GM12878 (cell line): ENCODE measurements around the gene IVD.

Source experiments
- CTCF ChIP-seq, 3 experiments: IDR thresholded peaks in 2 of 3; conservative IDR thresholded peaks in 1 of 3; 2 replicates each; pipeline ENCODE4 v1.5.1; 2011; ENCODE audit warnings: low read depth in 3 of 3, low read length in 3 of 3, mild to moderate bottlenecking in 3 of 3, control low read depth in 2 of 3, moderate library complexity in 2 of 3, inconsistent platforms in 1 of 3, mixed read lengths in 1 of 3; ENCODE audit not compliant: control insufficient read depth in 2 of 3, insufficient read depth in 1 of 3; ENCODE audit errors: extremely low read depth in 1 of 3
- EZH2 ChIP-seq: IDR thresholded peaks from 2 replicates; pipeline ENCODE4 v1.6.1; 2012; ENCODE audit warnings: low read depth, mild to moderate bottlenecking, control low read depth, inconsistent platforms, low read length, borderline replicate concordance; ENCODE audit not compliant: control insufficient read depth
- POLR2AphosphoS2 ChIP-seq: IDR thresholded peaks from 2 replicates; pipeline ENCODE4 v1.6.1; 2011; ENCODE audit warnings: low read depth, mild to moderate bottlenecking, low read length, improper control_type of control experiment, moderate library complexity
- POLR2AphosphoS5 ChIP-seq: IDR thresholded peaks from 2 replicates; pipeline ENCODE4 v1.6.1; 2011; ENCODE audit warnings: mild to moderate bottlenecking, low read length, inconsistent platforms

GRCh38 chr15:40386480-40386879 is 19.1 kb upstream of the IVD start:
- no peak for TF ChIP-seq POLR2AphosphoS5
- no peak for TF ChIP-seq CTCF (IDR thresholded peaks at IDR 0.05 in 2 of 3, conservative IDR thresholded peaks at IDR 0.05 in 1 of 3; ENCODE audit: control insufficient read depth in 2 of 3, extremely low read depth in 1 of 3, insufficient read depth in 1 of 3, low read depth in 3 of 3, low read length in 3 of 3)
- no peak for TF ChIP-seq POLR2AphosphoS2
- TF ChIP-seq EZH2 = no peak
